PC-9 (cell line): ENCODE data around the gene RNF169.

ENCODE experiments used
- CTCF ChIP-seq: fragments of 200-600 bp; sonication (generic); conservative IDR thresholded peaks from 2 replicates; pipeline ENCODE4 v1.6.1; 2017; ENCODE audit warnings: mixed run types, antibody characterized with exemption, mild to moderate bottlenecking, moderate library complexity
- EZH2 ChIP-seq: fragments of 200-600 bp; sonication (generic); IDR thresholded peaks from 2 replicates; pipeline ENCODE4 v1.8.0; 2017; ENCODE audit warnings: antibody characterized with exemption, low read depth

- TF ChIP-seq CTCF (no peak), EZH2 (no peak)
Measured at GRCh38 chr11:74723511-74723910, 25.1 kb upstream of the RNF169 start.
